ENCODE data around the gene MBNL3. TPM values are rescaled to one million over a fixed set of nuclear protein-coding genes. Genes with fewer than 3 reads are reported as not detected.

The MBNL3 gene
- polyA plus RNA-seq, 1 of the 3 experiments (the other 2 are of a cell fraction), result 0.21 TPM

DNA sequence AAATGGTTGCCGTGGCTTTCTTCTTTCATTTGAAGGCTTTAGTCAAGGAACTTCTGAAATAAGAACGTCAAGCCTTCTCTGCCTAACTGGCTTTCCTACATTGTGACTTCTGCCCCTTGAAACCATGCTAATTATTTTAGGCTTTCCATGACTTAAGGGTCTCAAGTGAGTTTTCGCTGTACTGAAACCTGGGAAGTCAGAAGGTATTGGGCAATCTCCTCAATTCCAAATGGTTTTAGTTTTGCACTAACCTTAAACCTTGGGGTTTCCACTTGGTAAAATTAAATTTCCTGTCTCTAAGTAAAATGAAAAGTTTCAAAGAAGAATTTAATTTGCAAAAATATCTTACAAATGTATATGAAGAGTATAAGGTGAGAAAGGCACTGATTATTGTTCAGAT, 73.8 kb downstream of the MBNL3 start:
- H3K4me3 ChIP-seq (ENCODE audit: low read depth in 2 of 2, low read length in 1 of 2), result no peak overlapping the region
- no peaks in the 10 kb centered on the region for H3K9me3 ChIP-seq
- H2AFZ ChIP-seq (ENCODE audit: low read depth), result no peak overlapping the region
- H3K9me2 ChIP-seq, result no peaks in the 10 kb centered on the region
- CTCF ChIA-PET, result no interaction called here
- no peak for DNase-seq
- H3K27ac ChIP-seq (ENCODE audit: low read depth in 2 of 2, low read length in 1 of 2), result no peak overlapping the region
- H3K79me2 ChIP-seq (ENCODE audit: insufficient read depth), result no peaks in the 10 kb centered on the region
- no peak overlapping the region for H3K9ac ChIP-seq
- H3F3A ChIP-seq (replicated peaks; ENCODE audit: insufficient read depth), result no peaks in the 10 kb centered on the region
- no peak overlapping the region for H3K4me2 ChIP-seq
- H3K36me3 ChIP-seq (replicated peaks in 1 of 2; ENCODE audit: control insufficient read depth in 1 of 2, insufficient read depth in 2 of 2, low read length in 1 of 2), result no peaks in the 10 kb centered on the region
- POLR2A ChIA-PET, result no interaction called here
- no peaks in the 10 kb centered on the region for H4K20me1 ChIP-seq (ENCODE audit: insufficient read depth)
- 59% methylated on average over 3 of the region's 3 CpGs for WGBS (ENCODE audit: low lambda C conversion rate)
- no peak for TF ChIP-seq FOXM1 (IDR thresholded peaks at IDR 0.05; ENCODE audit: low read depth)
- TF ChIP-seq, protein P1, sequence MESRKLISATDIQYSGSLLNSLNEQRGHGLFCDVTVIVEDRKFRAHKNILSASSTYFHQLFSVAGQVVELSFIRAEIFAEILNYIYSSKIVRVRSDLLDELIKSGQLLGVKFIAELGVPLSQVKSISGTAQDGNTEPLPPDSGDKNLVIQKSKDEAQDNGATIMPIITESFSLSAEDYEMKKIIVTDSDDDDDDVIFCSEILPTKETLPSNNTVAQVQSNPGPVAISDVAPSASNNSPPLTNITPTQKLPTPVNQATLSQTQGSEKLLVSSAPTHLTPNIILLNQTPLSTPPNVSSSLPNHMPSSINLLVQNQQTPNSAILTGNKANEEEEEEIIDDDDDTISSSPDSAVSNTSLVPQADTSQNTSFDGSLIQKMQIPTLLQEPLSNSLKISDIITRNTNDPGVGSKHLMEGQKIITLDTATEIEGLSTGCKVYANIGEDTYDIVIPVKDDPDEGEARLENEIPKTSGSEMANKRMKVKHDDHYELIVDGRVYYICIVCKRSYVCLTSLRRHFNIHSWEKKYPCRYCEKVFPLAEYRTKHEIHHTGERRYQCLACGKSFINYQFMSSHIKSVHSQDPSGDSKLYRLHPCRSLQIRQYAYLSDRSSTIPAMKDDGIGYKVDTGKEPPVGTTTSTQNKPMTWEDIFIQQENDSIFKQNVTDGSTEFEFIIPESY (IDR thresholded peaks at IDR 0.05; ENCODE audit: borderline replicate concordance, low read depth), result no peak
- TF ChIP-seq, protein P2, sequence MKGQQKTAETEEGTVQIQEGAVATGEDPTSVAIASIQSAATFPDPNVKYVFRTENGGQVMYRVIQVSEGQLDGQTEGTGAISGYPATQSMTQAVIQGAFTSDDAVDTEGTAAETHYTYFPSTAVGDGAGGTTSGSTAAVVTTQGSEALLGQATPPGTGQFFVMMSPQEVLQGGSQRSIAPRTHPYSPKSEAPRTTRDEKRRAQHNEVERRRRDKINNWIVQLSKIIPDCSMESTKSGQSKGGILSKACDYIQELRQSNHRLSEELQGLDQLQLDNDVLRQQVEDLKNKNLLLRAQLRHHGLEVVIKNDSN (IDR thresholded peaks at IDR 0.05; ENCODE audit: borderline replicate concordance, low read depth), result no peak
- no peak for TF ChIP-seq ELF1 (IDR thresholded peaks at IDR 0.05)
- TF ChIP-seq TAF1 (IDR thresholded peaks at IDR 0.05; ENCODE audit: borderline replicate concordance, low read depth, low read length), result no peak
- no peaks in the 10 kb centered on the region for H3K4me1 ChIP-seq (ENCODE audit: control insufficient read depth in 1 of 2, insufficient read depth in 2 of 2, low read depth in 1 of 2, low read length in 1 of 2)
- H3K27me3 ChIP-seq (ENCODE audit: insufficient read depth), result peaks cover 14% of the 10 kb centered on the region; the same call in 1 of the 2 replicates

DNA sequence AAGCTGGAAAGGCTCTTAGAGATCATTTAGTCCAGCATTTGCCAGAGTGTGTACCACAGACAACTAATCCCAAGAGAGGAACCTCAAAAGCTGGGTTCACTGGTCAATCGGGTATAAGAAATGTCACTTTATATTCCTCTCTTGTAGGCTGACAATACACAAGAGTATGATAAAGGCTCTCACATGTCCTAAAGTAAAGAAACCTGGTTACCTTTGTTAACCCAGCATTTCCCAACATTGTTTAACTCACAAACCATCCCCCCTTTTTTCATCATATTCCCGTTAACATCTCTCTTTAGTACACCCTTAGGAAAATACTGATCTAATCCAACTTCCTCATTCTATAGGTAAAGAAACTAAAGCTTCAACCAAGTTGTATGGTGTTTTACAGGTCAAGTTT, 74.4 kb downstream of the MBNL3 start:
- no peak for DNase-seq
- TF ChIP-seq EP300 (IDR thresholded peaks at IDR 0.05; ENCODE audit: borderline replicate concordance in 1 of 2, low read depth in 1 of 2, low read length in 1 of 2) (no peak), NFIC (IDR thresholded peaks at IDR 0.05; ENCODE audit: borderline replicate concordance) (no peak), SMC3 (IDR thresholded peaks at IDR 0.05; ENCODE audit: low read depth, low read length) (no peak), CHD2 (IDR thresholded peaks at IDR 0.05; ENCODE audit: low read length, partially characterized antibody) (no peak), TEAD4 (IDR thresholded peaks at IDR 0.05; ENCODE audit: borderline replicate concordance, insufficient read depth) (no peak), NRF1 (IDR thresholded peaks at IDR 0.05; ENCODE audit: low read depth, low read length) (no peak), ELF1 (IDR thresholded peaks at IDR 0.05) (no peak)
- TF ChIP-seq, protein P2 (IDR thresholded peaks at IDR 0.05; ENCODE audit: borderline replicate concordance, low read depth), result no peak
- Histone ChIP-seq H3K4me3 (ENCODE audit: low read depth in 2 of 2, low read length in 1 of 2) (no peak overlapping the region), H3K4me2 (no peak overlapping the region), H3K9me2 (no peaks in the 10 kb centered on the region), H3K9ac (no peak overlapping the region), H3K27me3 (ENCODE audit: insufficient read depth) (peaks cover 12% of the 10 kb centered on the region; the same call in 1 of the 2 replicates), H3K36me3 (replicated peaks in 1 of 2; ENCODE audit: control insufficient read depth in 1 of 2, insufficient read depth in 2 of 2, low read length in 1 of 2) (no peaks in the 10 kb centered on the region), H3K27ac (ENCODE audit: low read depth in 2 of 2, low read length in 1 of 2) (no peak overlapping the region), H3K9me3 (no peaks in the 10 kb centered on the region), H3K79me2 (ENCODE audit: insufficient read depth) (no peaks in the 10 kb centered on the region), H2AFZ (ENCODE audit: low read depth) (no peak overlapping the region), H3F3A (replicated peaks; ENCODE audit: insufficient read depth) (no peaks in the 10 kb centered on the region), H4K20me1 (ENCODE audit: insufficient read depth) (no peaks in the 10 kb centered on the region), H3K4me1 (ENCODE audit: control insufficient read depth in 1 of 2, insufficient read depth in 2 of 2, low read depth in 1 of 2, low read length in 1 of 2) (no peaks in the 10 kb centered on the region)
- ChIA-PET CTCF (no interaction called here), POLR2A (no interaction called here)
- WGBS (ENCODE audit: low lambda C conversion rate), result 32% methylated on average over 2 of the region's 2 CpGs
